GM12878 (cell line): ENCODE measurements around the gene OTUD6A.

ENCODE experiments used
- CTCF ChIP-seq, 3 experiments: IDR thresholded peaks in 2 of 3; conservative IDR thresholded peaks in 1 of 3; 2 replicates each; pipeline ENCODE4 v1.5.1; 2011; ENCODE audit warnings: low read depth in 3 of 3, low read length in 3 of 3, mild to moderate bottlenecking in 3 of 3, control low read depth in 2 of 3, moderate library complexity in 2 of 3, inconsistent platforms in 1 of 3, mixed read lengths in 1 of 3; ENCODE audit not compliant: control insufficient read depth in 2 of 3, insufficient read depth in 1 of 3; ENCODE audit errors: extremely low read depth in 1 of 3
- ELK1 ChIP-seq: IDR thresholded peaks from 2 replicates; pipeline ENCODE4 v1.6.1; 2012; ENCODE audit warnings: low read depth, low read length, improper control_type of control experiment
- POLR2A ChIP-seq: IDR thresholded peaks from 2 replicates; pipeline ENCODE4 v1.6.1; 2011; ENCODE audit warnings: low read depth, mild to moderate bottlenecking, low read length
- TAF1 ChIP-seq: IDR thresholded peaks from 2 replicates; pipeline ENCODE4 v1.6.1; 2011; ENCODE audit warnings: mild to moderate bottlenecking, low read depth, low read length, borderline replicate concordance
- WRNIP1 ChIP-seq: IDR thresholded peaks from 2 replicates; pipeline ENCODE4 v1.6.1; 2011; ENCODE audit warnings: low read depth, low read length, improper control_type of control experiment, borderline replicate concordance

DNA sequence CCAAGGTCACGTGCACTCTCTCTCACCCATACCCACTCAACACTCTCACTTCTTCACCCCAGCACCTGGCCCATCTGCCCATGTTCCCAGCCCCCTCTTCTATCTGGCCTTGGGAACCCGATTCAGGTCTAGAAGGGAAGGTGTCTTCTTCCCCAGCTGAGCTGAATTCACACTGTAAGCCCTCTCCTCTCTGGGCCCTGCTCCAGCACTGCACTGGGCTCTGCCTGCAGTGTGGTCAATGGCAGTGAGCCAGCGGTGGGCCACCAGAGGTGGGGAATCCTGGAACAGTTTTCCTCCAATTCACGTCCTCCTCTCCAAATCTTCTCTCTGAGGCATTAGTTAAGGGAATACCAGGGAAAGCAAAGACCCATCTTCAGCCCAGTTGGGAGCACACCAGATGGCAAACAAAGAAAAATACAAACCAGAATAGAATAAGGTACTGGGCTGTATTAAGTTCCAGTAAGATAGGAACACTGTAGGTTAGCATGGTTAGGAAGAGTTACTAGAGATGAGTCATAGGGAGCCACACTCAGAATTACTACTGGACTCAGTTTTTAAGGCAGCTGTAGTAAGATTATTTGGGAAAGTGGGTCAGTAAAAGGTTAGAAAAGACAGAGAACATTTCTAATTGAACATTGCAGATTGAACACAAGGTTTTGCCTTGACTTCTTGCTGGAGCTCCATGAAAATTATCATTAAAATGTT is 17.6 kb upstream of the OTUD6A start:
- TF ChIP-seq ELK1 (no peak), TAF1 (no peak), CTCF (IDR thresholded peaks at IDR 0.05 in 2 of 3, conservative IDR thresholded peaks at IDR 0.05 in 1 of 3; ENCODE audit: control insufficient read depth in 2 of 3, extremely low read depth in 1 of 3, insufficient read depth in 1 of 3, low read depth in 3 of 3, low read length in 3 of 3) (no peak), WRNIP1 (no peak), POLR2A (no peak)
